ENCODE results near the gene TRIM65.

- TF ChIP-seq CTCF (IDR thresholded peaks at IDR 0.05) (peak; percentile 56 to 76 (median 60)), POLR2A (IDR thresholded peaks at IDR 0.05) (no peak)
Measured at GRCh38 chr17:75845058-75845711, 51.6 kb downstream of the TRIM65 start.

Data from right lobe of liver (tissue), 4 donors.